Measurements from ENCODE around the gene MRPL58. TPM values are rescaled to one million over a fixed set of nuclear protein-coding genes. Genes with fewer than 3 reads are reported as not detected.

The MRPL58 gene
- 10 to 100 TPM; 18.2 to 26.4 (median 20.8) TPM for total RNA-seq

DNA sequence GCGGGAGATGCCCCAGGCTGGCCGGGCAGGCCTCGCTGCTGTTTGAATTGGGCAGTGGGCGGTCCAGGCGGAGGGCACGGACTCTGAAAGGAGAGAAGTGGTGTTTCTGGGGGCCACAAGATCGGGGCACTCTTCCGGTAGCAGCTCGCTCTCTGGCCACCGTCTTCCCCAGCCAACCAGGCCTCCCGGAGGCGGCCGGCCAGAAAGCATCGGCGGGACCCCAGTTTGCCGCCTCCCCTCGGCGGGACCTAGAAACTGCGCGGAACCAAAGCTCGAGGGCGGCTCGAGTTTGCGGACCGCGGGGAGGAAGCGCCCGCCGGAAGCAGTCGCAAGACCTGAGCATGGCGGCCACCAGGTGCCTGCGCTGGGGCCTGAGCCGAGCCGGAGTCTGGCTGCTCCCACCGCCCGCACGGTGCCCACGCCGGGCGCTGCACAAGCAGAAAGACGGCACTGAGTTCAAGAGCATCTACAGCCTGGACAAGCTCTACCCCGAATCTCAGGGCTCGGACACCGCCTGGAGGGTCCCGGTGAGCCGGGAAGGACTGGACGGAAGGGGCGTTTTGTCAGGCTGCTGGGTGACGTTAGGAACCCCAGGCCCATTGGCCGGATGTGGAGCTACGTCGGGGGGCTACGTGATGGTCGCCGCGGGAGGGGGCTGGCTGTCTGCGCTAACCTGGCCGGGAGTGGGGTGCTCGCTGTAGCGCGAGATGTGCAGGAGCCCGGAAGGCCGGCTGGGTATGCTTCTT, at the start of gene MRPL58:
MRPL58 (plus strand) TSS at position 325 of the 746 bp plus-strand sequence; CDS start at position 342, 17 bp downstream.
- Histone ChIP-seq H3K4me3 (peak within 1 kb of the TSS; percentile 50 to 72), H3K27me3 (no peaks in the 10 kb centered on the region), H3K9me3 (no peaks in the 10 kb centered on the region), H3K36me3 (no peaks in the 10 kb centered on the region), H3K27ac (peak within 1 kb of the TSS; percentile 90 to 94), H3K4me1 (peaks cover 0 to 11% of the 10 kb centered on the region in 2 donors)
- intact Hi-C loops (cut with DNase I; ENCODE audit: low total_unique reads): loop anchor here (10.0 kb wide), 1 partner anchor 48 kb away; no protein-coding TSS in a partner anchor
- DNase-seq: peak; percentile 76 to 85
- peak in 1 of 2 donors; percentile 45 for TF ChIP-seq POLR2A (IDR thresholded peaks at IDR 0.05)
- TF ChIP-seq, protein P1, sequence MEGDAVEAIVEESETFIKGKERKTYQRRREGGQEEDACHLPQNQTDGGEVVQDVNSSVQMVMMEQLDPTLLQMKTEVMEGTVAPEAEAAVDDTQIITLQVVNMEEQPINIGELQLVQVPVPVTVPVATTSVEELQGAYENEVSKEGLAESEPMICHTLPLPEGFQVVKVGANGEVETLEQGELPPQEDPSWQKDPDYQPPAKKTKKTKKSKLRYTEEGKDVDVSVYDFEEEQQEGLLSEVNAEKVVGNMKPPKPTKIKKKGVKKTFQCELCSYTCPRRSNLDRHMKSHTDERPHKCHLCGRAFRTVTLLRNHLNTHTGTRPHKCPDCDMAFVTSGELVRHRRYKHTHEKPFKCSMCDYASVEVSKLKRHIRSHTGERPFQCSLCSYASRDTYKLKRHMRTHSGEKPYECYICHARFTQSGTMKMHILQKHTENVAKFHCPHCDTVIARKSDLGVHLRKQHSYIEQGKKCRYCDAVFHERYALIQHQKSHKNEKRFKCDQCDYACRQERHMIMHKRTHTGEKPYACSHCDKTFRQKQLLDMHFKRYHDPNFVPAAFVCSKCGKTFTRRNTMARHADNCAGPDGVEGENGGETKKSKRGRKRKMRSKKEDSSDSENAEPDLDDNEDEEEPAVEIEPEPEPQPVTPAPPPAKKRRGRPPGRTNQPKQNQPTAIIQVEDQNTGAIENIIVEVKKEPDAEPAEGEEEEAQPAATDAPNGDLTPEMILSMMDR (IDR thresholded peaks at IDR 0.05): peak; percentile 35 to 79 (median 63)

DNA sequence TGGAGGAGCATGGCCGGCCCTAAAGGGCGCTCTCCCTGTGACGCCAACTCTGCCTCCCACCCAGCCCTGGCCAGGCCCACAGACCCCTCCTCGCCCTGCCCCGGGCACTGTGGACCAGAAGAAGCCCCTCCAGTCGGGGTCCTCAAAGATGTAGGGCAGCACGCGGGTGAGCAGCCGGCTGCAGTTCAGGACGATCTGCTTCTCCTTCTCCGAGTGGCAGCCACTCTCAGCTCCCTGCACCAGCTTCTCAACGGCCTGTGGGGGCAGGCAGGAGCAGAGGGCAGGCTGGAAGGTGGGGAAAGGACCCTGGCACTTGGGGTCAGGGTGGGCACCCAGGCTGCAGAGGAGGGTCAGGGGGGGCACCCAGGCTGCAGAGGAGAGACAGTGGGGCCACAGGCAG, 48.8 kb upstream of the MRPL58 start:
- intact Hi-C loops (cut with DNase I; ENCODE audit: low total_unique reads): loop anchor here (10.0 kb wide), 2 partner anchors 51 to 241 kb away; partner anchors contain the start of genes MRPL58 and NUP85
- Histone ChIP-seq H3K27ac (no peak overlapping the region), H3K4me3 (no peak overlapping the region), H3K36me3 (no peaks in the 10 kb centered on the region), H3K4me1 (no peaks in the 10 kb centered on the region), H3K27me3 (no peaks in the 10 kb centered on the region), H3K9me3 (no peaks in the 10 kb centered on the region)
- DNase-seq: no peak
- TF ChIP-seq POLR2A (IDR thresholded peaks at IDR 0.05): no peak
- TF ChIP-seq, protein P1 (IDR thresholded peaks at IDR 0.05): no peak

DNA sequence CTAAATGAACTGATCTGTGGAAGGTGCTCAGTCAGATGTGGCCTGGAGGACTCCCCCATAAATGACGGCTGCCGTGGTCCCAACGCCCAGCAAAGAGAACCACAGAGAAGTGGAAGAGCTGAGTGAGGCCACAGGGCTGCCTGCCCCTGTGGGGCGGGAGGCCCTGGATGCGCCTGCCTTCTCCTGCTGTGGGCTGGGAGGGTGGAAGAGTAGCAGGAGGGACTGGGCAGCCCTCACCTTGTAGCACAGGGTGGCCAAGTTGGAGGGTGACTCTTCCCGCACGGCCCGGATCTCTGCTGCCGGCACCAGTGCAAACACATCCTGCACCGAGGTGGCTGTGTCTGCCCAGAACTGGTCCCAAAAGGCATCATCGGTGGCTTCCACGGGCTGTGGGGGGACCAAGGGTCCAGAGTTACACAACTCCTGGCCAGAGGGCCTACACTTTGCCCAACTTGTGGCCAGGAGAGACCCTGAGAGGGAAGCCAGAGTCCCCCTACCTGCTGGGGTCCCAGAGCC, 48.2 kb upstream of the MRPL58 start:
- no peak for DNase-seq
- Histone ChIP-seq H3K27me3 (no peaks in the 10 kb centered on the region), H3K9me3 (no peaks in the 10 kb centered on the region), H3K4me1 (no peaks in the 10 kb centered on the region), H3K36me3 (no peaks in the 10 kb centered on the region), H3K27ac (no peak overlapping the region), H3K4me3 (no peak overlapping the region)
- no peak for TF ChIP-seq POLR2A (IDR thresholded peaks at IDR 0.05)
- TF ChIP-seq, protein P1 (IDR thresholded peaks at IDR 0.05): no peak
- intact Hi-C loops (cut with DNase I; ENCODE audit: low total_unique reads): loop anchor here (10.0 kb wide), 2 partner anchors 50 to 240 kb away; partner anchors contain the start of genes MRPL58 and NUP85

DNA sequence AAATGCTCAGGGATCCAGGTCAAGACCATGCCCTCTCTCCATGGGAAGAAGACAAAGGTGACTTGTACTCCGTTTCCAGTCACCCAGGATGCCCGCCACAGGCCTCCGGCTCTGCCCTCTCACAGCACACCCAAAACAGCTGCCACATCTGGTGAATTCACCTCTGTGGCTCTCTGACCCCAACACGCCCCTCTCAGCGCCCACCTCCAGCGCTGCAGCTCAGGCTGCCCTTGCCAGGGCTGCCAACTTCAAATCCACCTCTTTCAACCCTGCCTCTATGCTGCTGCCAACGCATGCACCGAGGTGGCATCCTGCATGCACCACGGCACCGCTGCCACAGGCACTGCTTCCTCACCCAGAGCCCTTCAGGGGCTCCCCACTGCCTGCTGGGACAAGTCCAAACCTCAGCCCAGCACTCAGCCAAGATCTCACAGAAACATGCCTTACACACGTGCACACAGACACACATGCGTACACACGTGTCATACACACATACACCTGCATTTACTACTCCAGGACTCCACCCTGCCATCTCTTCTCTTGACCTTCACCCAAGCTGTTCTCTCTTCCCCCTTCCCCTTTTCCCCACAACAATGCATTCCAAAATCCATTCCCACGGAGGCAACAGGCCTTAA, 47.4 kb upstream of the MRPL58 start:
- no peak for TF ChIP-seq POLR2A (IDR thresholded peaks at IDR 0.05)
- TF ChIP-seq, protein P1 (IDR thresholded peaks at IDR 0.05): no peak
- intact Hi-C loops (cut with DNase I; ENCODE audit: low total_unique reads): loop anchor here (10.0 kb wide), 2 partner anchors 50 to 240 kb away; partner anchors contain the start of genes MRPL58 and NUP85
- H3K9me3 ChIP-seq: no peaks in the 10 kb centered on the region
- H3K27me3 ChIP-seq: no peaks in the 10 kb centered on the region
- H3K4me1 ChIP-seq: no peaks in the 10 kb centered on the region
- no peak overlapping the region for H3K27ac ChIP-seq
- DNase-seq: no peak
- no peak overlapping the region for H3K4me3 ChIP-seq
- H3K36me3 ChIP-seq: no peaks in the 10 kb centered on the region
